Karpas-422 (cell line): ENCODE measurements around the gene FAM163B. TPM values are rescaled to one million over a fixed set of nuclear protein-coding genes. Genes with fewer than 3 reads are reported as not detected.

Source experiments
- DNase-seq: peaks from one replicate; pipeline ENCODE4 v3.0.0-alpha.2; 2015
- H2AFZ ChIP-seq: fragments of 200-600 bp; sonication (generic); 2 replicates; pipeline ENCODE4 v1.6.1; 2014; ENCODE audit warnings: antibody characterized with exemption, low read length, mixed read lengths
- H3K27ac ChIP-seq: fragments of 200-600 bp; sonication (generic); 2 replicates; pipeline ENCODE4 v1.5.1; 2014; ENCODE audit warnings: mild to moderate bottlenecking, low read length, moderate library complexity
- H3K27me3 ChIP-seq: fragments of 200-600 bp; sonication (generic); 2 replicates; pipeline ENCODE4 v1.6.1; 2014; ENCODE audit warnings: low read length, mixed read lengths
- H3K36me3 ChIP-seq: fragments of 200-600 bp; sonication (generic); 2 replicates; pipeline ENCODE4 v1.6.1; 2014; ENCODE audit warnings: low read length, mixed read lengths; ENCODE audit not compliant: insufficient read depth
- H3K4me1 ChIP-seq: fragments of 200-600 bp; sonication (generic); 2 replicates; pipeline ENCODE4 v1.6.1; 2014; ENCODE audit warnings: mild to moderate bottlenecking, low read length, mixed read lengths
- H3K4me2 ChIP-seq: fragments of 200-600 bp; sonication (generic); 2 replicates; pipeline ENCODE4 v1.6.1; 2014; ENCODE audit warnings: low read length, low read depth, mild to moderate bottlenecking; ENCODE audit not compliant: poor library complexity, severe bottlenecking
- H3K4me3 ChIP-seq: fragments of 200-600 bp; sonication (generic); 2 replicates; pipeline ENCODE4 v1.5.1; 2014; ENCODE audit warnings: mild to moderate bottlenecking, antibody characterized with exemption, low read length, mixed read lengths
- H3K79me2 ChIP-seq: fragments of 200-600 bp; sonication (generic); 2 replicates; pipeline ENCODE4 v1.6.1; 2014; ENCODE audit warnings: mild to moderate bottlenecking, low read length, mixed read lengths
- H3K9ac ChIP-seq: fragments of 200-600 bp; sonication (generic); 2 replicates; pipeline ENCODE4 v1.6.0; 2014; ENCODE audit warnings: low read length
- H3K9me2 ChIP-seq: fragments of 200-600 bp; sonication (generic), shearing (Covaris generic); replicated peaks from 2 replicates; pipeline ENCODE4 v1.6.0; 2014; ENCODE audit warnings: mild to moderate bottlenecking, low read length, moderate library complexity; ENCODE audit not compliant: insufficient read depth
- H3K9me3 ChIP-seq: fragments of 300-700, 200-600 bp; sonication (generic); 2 replicates; pipeline ENCODE4 v1.6.1; 2014; ENCODE audit warnings: low read length, mixed read lengths
- H4K20me1 ChIP-seq: fragments of 200-600 bp; sonication (generic); 2 replicates; pipeline ENCODE4 v1.6.1; 2014; ENCODE audit warnings: mild to moderate bottlenecking, antibody characterized with exemption, low read length, low read depth; ENCODE audit not compliant: insufficient read depth
- total RNA-seq: library from RNA; depleted of rRNA; stranded (reverse); fragments of >200 nt; shearing (Covaris generic); gene quantifications from 2 replicates; pipeline ENCODE4 v1.2.3, GENCODE V29; 2014; ENCODE audit warnings: low replicate concordance; rRNA removed

The FAM163B gene
- not detected in 2 replicates for total RNA-seq

DNA sequence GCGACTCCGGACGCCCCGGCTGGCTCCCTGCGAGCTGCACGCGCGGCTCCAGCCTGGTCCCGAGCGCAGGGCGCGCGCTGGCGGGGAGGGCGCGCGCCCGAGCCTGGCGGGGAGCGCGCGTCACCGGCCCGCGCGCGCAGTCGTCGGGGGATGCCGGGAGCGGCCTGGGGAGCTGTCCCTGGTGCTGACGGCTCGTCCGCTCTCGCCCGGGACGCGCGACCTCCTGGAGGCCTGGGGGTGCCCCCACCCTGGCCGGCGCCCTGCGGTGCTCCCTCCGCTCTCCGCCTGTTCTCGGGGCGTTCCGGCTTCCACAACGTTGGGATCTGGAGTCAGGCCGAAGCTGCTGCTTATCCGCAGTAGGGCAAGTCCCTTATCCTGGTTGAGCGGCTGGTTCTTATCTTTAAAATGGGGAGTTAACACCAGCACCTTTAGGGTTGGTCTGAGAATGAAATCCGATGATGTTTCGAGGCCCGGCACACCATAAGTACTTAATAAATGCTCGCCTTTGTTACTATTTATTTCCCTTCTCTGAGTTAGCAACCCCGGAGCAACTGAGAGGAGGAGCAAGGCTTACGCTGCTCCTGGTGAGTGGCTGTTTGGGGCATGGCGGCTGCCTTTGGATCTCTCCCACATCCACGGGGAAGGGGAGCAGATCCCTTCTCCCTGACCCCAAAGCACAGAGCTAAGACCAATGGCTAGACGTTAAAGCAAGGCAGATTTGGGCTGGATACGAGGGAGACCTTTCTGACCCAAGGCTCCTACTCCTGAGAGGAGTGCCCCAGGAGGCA is at the start of gene FAM163B:
FAM163B (minus strand) TSS at position 79 of the 788 bp plus-strand sequence. CDS start 29,166 bp downstream, outside the sequence.
- Histone ChIP-seq H3K9me3 (no peaks in the 10 kb centered on the region), H3K79me2 (no peaks in the 10 kb centered on the region), H3K9ac (no peak within 1 kb of the TSS), H3K27me3 (no peaks in the 10 kb centered on the region), H2AFZ (no peak within 1 kb of the TSS), H3K4me3 (no peak within 1 kb of the TSS), H3K4me2 (no peak within 1 kb of the TSS), H3K4me1 (peaks cover 8% of the 10 kb centered on the region), H4K20me1 (no peaks in the 10 kb centered on the region), H3K36me3 (no peaks in the 10 kb centered on the region), H3K27ac (no peak within 1 kb of the TSS), H3K9me2 (no peaks in the 10 kb centered on the region)
- no peak for DNase-seq

DNA sequence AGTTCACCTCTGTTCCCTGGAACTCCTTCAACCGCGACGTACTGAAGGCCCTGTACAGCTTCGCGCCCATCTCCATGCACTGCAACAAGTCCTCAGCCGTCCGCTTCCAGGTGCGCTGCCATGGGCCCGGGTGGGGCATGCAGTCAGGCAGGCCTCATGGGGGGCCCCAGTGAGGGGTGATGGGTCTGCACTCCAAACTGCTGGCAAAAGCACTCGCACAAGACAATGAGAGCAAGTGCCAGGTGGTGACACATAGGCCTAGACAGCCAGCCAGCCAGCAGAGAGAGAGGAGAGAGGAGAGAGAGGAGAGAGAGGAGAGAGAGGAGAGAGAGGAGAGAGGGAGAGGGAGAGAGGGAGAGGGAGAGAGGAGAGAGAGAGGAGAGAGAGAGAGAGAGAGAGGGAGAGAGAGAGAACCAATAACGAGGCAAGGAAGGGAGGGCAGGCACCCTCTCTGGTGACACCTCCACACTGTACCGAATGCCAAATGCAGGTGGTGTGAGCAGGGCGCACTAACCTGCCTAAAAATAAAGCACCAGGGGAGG is 48.0 kb upstream of the FAM163B start:
- H3K4me1 ChIP-seq, result no peaks in the 10 kb centered on the region
- H3K27ac ChIP-seq, result no peak overlapping the region
- H3K9me2 ChIP-seq, result no peaks in the 10 kb centered on the region

DNA sequence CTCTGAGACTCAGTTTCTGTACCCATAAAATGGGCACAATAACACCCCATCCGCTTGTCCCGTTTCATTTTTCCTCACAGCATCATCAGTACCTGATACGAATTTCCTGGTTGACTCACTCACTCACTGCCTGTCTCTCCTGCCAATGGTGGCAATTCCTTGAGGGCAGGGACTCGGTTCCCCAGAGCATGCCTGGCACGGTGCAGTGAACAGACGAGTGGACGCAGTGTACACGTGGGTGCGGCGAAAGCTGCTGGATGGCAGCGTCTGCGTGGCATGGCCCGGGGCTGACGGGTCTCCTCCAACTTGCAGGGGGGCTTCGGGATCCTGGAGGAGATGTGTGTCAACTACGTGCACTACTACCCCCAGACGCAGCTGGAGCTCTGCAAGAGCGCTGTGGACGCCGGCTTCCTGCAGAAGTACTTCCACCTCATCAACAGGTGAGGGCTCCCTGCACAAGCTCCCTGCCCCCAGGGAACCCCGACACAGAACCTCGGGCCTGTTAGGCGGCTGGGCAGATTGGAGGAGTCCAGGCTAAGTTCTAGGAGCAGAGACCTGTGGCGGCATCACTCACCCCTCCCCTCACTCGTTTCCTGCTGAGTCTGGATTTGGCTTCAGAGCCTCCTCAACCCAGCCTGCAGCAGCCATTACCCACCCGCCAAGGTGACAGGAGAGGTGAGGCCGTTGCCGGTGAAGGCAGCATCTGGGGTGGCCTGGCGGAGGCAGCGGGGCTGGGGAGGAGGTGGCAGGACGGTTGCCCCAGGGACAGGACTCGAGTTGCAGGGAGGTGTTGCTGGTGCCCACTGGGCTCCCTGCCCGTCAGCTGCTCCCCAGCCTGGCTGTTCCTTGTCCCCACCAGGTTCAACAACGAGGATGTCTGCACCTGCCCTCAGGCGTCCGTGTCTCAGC is 47.3 kb upstream of the FAM163B start:
- H3K27ac ChIP-seq, result no peak overlapping the region
- no peak overlapping the region for H3K4me2 ChIP-seq
- H2AFZ ChIP-seq, result no peak overlapping the region
- H3K9me2 ChIP-seq, result no peaks in the 10 kb centered on the region
- no peak for DNase-seq
- no peak overlapping the region for H3K9ac ChIP-seq
- H3K9me3 ChIP-seq, result no peaks in the 10 kb centered on the region
- no peaks in the 10 kb centered on the region for H3K36me3 ChIP-seq
- H3K4me3 ChIP-seq, result no peak overlapping the region
- no peaks in the 10 kb centered on the region for H3K27me3 ChIP-seq
- no peaks in the 10 kb centered on the region for H4K20me1 ChIP-seq
- no peaks in the 10 kb centered on the region for H3K79me2 ChIP-seq
- H3K4me1 ChIP-seq, result no peaks in the 10 kb centered on the region

More for the DNA sequence above, 48.0 kb upstream of the FAM163B start:
- Histone ChIP-seq H3K9me3 (no peaks in the 10 kb centered on the region), H3K36me3 (no peaks in the 10 kb centered on the region), H4K20me1 (no peaks in the 10 kb centered on the region), H3K79me2 (no peaks in the 10 kb centered on the region), H3K4me3 (no peak overlapping the region), H2AFZ (no peak overlapping the region), H3K4me2 (no peak overlapping the region), H3K27me3 (no peaks in the 10 kb centered on the region), H3K9ac (no peak overlapping the region)
- DNase-seq, result no peak

DNA sequence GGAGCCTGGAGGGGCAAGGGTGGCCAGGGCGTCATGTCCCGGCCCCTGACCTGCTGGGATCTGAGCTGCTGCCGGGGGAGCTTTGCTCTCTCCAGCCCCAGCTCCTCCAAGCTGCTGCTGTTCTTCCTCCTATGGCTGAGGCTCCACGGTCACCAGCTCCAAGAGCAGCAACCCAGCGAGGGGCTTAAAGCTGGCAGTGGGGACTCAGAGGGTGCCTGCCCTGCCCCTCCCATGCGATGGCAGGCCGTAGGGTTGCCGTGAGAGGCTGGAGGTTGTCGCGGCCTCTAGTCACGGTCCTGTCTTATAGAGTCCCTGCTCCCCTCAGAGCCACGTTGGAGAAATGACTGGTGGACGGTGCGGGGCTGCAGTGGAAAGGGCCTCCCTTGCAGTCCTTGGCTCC is 46.5 kb upstream of the FAM163B start:
- Histone ChIP-seq H3K79me2 (no peaks in the 10 kb centered on the region), H3K4me2 (no peak overlapping the region), H3K27me3 (no peaks in the 10 kb centered on the region), H4K20me1 (no peaks in the 10 kb centered on the region), H2AFZ (no peak overlapping the region), H3K9ac (no peak overlapping the region), H3K4me3 (no peak overlapping the region), H3K9me2 (no peaks in the 10 kb centered on the region), H3K4me1 (no peaks in the 10 kb centered on the region), H3K36me3 (no peaks in the 10 kb centered on the region), H3K27ac (no peak overlapping the region), H3K9me3 (no peaks in the 10 kb centered on the region)
- DNase-seq, result no peak

DNA sequence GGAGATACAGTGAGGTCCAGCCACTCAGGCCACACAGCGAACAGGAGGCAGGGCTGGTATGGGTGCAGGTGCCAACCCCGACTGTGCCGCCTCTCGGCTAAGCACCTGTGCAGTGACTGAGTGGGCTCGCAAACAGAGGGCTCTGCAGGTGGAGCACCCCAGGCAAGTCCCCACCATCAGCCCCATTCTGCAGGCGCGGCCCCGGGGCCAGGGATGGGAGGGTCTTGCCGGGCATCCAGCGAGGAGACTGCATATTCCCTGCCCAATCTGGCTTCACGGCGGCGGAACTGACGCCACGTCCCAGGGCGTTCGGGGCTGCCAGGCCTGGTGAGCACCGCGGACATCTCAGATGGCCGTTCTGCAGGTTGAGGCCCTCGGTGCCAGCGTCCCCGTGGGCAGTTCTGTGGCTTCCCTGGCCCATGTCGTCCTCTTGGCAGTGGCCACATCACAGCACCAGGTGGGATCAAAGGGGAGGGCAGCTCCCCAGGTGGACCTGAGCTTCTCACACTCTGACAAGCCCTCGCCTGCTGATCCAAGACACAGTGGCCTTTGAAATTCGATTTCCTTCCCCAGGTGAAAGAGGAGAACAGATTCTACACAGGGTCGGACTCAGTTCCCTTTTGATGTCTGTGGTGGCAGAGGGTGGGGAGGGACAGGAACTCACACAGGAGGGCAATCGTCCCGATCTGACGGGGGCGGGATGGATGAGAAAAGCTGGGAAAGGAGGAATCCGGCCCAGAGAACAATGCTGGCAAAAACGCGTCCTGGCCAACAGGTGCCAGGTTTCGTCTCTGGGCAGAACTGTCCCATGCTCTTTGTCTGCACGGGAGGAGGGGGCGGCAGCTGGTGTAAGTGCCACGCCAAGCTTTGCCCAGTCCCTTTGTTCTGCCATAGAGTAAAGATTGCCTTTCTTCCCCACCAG is 45.8 kb upstream of the FAM163B start:
- Histone ChIP-seq H3K4me3 (no peak overlapping the region), H2AFZ (no peak overlapping the region), H3K9ac (no peak overlapping the region), H3K4me2 (no peak overlapping the region), H3K27ac (no peak overlapping the region), H3K79me2 (no peaks in the 10 kb centered on the region), H3K27me3 (no peaks in the 10 kb centered on the region), H3K36me3 (no peaks in the 10 kb centered on the region), H3K4me1 (no peaks in the 10 kb centered on the region), H3K9me3 (no peaks in the 10 kb centered on the region), H3K9me2 (no peaks in the 10 kb centered on the region), H4K20me1 (no peaks in the 10 kb centered on the region)
- no peak for DNase-seq

DNA sequence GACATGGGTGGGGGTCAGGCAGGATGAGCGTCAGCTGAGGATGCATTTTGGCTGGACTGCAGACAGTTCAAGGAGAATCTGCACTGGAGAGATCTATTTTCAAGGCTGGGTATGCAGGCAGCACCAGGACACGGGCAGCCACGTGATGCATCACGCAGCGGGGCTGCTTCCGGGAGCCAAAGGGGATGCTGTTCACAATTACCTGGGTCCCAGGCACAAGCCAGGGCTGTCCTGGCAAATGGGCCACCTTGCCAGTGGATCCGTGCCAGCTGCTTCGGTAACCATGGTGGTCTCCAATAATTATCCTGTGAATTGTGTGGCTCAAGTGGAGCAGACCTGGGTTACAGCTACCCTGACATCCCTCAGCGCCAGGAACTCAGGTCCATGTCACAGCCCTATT is 44.4 kb upstream of the FAM163B start:
- Histone ChIP-seq H3K27me3 (no peaks in the 10 kb centered on the region), H3K79me2 (no peaks in the 10 kb centered on the region), H3K4me3 (no peak overlapping the region), H3K9me2 (no peaks in the 10 kb centered on the region), H3K4me1 (no peaks in the 10 kb centered on the region), H3K9ac (no peak overlapping the region), H3K27ac (no peak overlapping the region), H3K36me3 (no peaks in the 10 kb centered on the region), H3K9me3 (no peaks in the 10 kb centered on the region), H3K4me2 (no peak overlapping the region), H4K20me1 (no peaks in the 10 kb centered on the region), H2AFZ (no peak overlapping the region)
- no peak for DNase-seq

DNA sequence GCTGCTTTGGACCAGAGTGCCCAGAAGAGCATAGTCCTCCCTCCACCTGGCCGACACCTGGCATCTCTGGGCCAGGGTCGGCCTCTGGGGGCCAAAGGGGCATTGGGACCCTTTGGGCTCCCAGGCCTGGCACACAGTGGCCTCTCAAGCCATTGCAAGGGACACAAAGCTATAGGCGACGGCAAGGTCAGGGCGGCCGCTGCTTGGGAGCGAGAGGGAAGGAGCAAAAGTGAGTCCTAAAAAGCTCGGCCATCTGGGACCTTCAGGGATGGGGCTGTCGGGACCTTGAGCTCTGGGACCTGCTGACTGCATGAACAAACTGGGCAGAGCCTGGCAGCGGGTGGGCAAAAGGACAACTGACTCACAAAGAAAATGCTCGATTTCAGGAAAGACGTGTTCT is 40.8 kb upstream of the FAM163B start:
- H3K9me2 ChIP-seq, result no peaks in the 10 kb centered on the region
- H3K9ac ChIP-seq, result no peak overlapping the region
- no peaks in the 10 kb centered on the region for H4K20me1 ChIP-seq
- no peak overlapping the region for H3K4me2 ChIP-seq
- no peak overlapping the region for H2AFZ ChIP-seq
- H3K79me2 ChIP-seq, result no peaks in the 10 kb centered on the region
- H3K27ac ChIP-seq, result no peak overlapping the region
- no peak for DNase-seq
- H3K4me3 ChIP-seq, result no peak overlapping the region
- no peaks in the 10 kb centered on the region for H3K36me3 ChIP-seq
- no peaks in the 10 kb centered on the region for H3K9me3 ChIP-seq
- H3K27me3 ChIP-seq, result no peaks in the 10 kb centered on the region
- H3K4me1 ChIP-seq, result no peaks in the 10 kb centered on the region
